GM19395 (cell line): ENCODE data around the gene ADGRL3.

Experiments
- ATAC-seq: cut with Tn5 transposase; IDR thresholded peaks from one replicate; pipeline ENCODE4 v1.9.1; 2021; ENCODE audit warnings: mild to moderate bottlenecking, moderate library complexity; ENCODE audit not compliant: unreplicated experiment

ADGRL3 gene

DNA sequence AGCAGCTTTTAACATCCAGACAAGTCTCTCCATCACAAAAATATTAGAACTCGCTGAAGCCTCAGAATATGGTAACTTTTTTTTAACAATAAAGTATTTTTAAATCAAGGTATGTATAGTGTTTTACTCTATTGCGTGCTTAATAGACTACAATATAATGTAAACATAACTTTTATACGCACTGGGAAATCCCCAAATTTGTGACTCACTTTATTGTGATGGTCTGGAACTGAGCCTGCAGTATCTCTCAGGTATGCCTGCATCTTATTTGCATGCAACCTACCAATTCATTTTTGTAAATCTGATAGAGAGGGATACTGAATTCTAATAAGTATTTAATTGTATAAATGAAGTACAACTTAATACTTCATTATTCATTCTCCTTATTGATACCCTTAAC lies 823.5 kb downstream of the ADGRL3 start:
- ATAC-seq, result no peak

DNA sequence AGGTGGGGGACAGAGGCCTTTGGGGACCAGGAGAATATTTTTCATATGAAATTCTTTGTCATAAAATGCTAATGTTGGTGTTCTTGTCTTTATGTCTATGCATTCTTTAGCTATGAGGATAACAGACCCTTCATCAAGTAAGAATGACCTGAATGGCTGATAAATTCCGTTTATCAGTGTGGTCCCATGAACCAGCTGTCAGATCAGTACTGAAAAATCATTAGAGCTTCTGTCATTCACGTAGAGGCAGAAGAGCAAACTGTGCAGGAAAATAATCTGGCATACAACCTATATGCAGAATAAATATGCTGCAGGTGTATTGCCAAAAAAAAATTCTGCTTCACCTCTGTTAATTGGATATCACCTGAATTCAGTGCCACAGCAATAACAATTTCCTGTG lies 828.6 kb downstream of the ADGRL3 start:
- no peak for ATAC-seq

DNA sequence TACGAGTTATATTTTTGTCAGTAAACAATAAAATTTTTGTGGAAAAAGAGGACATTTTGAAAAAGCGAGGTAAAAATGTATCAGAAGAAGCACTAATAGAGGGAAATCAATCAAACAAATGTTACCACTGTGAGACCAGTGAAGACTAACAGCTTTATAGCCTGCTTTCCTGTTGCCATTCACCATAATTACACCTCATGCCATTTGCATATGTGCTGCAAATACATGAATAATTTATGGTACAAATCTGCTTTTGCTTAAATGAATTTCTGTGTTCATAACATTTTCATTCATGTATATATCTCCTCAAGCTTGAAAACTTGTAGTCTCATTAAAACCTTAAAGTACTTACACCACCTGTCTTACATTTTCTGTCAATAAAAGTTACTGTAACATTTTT lies 830.8 kb downstream of the ADGRL3 start:
- ATAC-seq, result no peak

DNA sequence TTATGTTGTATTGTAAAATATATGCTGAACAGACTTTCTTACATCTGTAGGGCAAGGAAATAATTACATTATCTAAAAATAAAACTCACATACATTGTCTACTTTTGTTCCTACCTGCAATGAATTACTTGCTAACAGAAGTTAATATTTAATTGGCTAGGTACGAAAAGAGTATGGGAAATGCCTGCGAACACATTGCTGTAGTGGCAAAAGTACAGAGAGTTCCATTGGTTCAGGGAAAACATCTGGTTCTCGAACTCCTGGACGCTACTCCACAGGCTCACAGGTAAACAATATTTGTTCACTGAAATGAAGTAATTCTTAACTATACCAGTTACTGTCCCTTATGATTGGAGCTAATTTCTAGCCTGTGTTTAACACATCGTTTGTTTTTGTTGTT lies 837.4 kb downstream of the ADGRL3 start:
- no peak for ATAC-seq

DNA sequence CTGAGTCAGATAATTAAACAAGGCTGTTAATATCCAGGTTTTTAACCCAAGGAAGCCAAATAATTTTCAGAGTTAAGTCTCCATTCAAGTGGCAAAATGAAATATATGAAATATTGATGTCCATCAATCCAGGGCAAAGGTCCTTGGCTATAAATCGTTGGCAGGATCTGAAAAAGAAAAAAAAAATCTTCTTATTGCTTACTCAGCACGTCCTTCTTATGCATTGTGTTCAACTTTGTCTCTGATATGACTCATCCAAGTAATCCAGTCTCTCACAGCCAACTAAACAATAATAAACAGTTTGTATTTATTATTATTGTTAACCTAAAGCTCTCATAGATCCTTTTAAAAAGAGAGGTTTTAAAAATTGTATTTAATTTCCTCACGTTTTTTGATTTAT lies 851.2 kb downstream of the ADGRL3 start:
- no peak for ATAC-seq

DNA sequence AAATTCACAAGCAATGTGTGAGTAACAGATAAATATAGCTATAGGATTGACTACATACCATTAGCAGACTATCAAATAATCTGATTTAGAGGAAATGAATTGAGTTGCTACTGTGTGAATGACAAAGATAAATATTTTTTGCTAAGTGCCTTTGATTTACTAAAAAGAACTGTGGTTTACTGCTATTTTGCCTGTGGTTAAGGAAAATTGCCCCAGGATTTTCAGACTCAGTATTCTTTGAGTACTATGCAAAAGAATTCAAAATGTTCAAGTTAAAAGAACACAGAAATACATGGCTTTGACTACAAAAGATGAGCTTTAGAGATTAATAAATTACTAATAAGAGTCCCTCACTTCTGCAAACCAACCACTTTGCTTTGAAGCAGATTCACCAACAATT lies 853.8 kb downstream of the ADGRL3 start:
- no peak for ATAC-seq

DNA sequence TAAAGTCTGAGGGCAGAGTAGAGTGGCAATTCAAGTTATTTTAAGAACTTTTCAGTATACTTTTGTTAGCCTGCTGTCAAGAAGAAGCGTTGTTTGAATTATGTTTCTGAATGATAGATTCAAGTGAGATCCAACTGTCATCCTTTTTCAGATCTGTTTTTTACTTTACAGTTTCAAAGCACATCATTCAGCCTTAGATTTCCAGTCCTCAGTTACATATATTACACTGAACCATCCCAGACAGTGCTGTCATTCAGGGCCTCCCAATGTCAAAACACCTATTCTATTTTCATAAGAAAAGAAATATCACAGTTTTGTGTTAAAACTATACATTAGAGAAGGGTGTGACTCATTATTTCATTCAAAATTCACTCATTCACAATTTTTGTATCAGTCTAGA lies 856.9 kb downstream of the ADGRL3 start:
- no peak for ATAC-seq

DNA sequence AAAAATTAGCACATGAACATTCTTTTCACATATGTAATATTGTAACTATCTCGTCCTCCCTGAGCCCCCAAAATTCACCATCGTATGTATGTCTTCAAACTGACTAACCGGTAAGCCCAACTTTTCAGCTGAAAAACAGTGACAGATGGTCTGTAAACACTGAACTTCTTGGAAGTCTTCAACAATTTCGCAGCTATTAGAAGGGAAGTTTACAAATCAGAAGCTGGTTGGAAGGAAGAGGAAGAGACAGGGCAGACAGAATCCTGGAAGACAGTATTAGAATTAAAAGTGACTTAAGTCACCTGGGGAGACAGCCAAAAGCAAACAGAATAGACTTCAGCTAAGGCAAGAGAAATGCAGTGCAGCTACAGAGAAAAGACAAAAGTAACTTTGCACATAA lies 858.4 kb downstream of the ADGRL3 start:
- no peak for ATAC-seq

DNA sequence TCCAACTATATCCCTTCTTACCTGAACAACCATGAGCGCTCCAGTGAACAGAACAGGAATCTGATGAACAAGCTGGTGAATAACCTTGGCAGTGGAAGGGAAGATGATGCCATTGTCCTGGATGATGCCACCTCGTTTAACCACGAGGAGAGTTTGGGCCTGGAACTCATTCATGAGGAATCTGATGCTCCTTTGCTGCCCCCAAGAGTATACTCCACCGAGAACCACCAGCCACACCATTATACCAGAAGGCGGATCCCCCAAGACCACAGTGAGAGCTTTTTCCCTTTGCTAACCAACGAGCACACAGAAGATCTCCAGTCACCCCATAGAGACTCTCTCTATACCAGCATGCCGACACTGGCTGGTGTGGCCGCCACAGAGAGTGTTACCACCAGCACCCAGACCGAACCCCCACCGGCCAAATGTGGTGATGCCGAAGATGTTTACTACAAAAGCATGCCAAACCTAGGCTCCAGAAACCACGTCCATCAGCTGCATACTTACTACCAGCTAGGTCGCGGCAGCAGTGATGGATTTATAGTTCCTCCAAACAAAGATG lies 870.2 kb downstream of the ADGRL3 start:
- no peak for ATAC-seq

DNA sequence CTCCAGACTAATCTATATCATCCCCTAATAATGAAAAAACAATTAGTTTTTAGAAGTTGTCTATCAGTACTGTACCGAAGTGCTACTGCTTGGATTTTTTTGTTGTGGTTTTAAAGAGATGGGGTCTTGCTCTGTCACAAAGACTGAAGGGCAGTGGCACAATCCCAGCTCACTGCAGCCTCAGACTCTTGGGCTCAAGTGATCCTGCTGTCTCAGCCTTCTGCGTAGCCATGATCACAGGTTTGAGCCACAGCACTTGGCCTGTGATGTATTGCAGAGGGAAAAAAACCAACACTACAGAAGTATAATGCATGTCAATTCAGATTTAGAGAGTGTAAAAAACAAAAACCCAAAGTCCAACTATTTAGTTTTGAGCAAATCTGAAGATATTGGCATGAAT lies 875.0 kb downstream of the ADGRL3 start:
- ATAC-seq, result no peak

DNA sequence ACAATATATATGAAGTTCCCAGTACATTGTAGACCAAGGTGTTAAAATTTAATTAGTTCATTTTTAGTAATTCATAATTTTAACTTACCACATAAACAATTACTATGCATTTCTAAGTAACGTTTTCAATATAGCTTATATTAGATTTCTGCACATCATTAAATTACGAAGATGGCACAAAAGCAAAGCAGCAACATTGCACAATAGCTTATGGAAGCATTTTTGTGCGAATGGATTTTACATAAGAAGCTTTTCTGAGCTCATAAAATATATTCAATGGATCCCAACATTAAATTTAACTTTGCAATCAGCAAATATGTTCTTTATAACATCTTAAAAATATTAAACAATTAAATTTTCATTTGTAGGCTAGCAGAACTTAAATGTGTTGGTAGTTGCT lies 875.4 kb downstream of the ADGRL3 start:
- ATAC-seq, result no peak

DNA sequence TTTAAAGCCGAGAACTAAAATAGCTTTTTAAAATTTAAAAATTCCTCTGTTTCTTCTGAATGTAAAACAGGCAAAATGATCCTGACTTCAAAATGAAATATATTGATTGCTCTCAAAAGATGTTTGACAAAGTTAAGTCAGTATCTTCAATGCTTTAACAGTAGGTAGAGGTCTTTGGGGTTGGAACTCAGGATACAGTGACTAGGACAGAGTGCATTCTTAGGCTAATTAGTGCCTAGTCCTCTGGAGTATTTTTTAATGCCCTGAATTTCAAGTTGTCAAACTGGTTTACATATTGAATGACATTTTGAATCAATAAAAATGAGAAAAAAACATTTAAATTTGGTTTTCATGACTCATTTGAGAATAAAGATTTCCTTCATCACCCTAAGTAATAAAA lies 877.3 kb downstream of the ADGRL3 start:
- ATAC-seq, result no peak

DNA sequence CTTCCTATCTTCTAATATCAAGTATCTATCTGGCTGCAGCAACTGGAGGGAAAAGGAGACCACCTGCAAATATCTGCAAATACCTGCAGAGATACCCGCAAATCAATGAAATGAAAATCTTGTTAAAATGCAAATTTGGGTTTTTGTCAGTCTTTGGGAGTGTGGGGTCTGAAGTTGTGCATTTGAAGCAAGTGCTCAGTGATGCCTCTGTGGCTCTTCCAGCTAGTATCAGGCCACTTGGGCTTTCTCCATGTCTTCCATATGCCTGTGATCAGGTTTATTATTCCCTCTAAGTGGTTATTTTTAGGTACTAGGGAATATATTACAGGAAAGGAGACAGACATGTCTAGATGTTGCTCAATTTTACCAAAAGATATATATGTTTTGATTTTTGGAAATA lies 880.3 kb downstream of the ADGRL3 start:
- ATAC-seq, result no peak

DNA sequence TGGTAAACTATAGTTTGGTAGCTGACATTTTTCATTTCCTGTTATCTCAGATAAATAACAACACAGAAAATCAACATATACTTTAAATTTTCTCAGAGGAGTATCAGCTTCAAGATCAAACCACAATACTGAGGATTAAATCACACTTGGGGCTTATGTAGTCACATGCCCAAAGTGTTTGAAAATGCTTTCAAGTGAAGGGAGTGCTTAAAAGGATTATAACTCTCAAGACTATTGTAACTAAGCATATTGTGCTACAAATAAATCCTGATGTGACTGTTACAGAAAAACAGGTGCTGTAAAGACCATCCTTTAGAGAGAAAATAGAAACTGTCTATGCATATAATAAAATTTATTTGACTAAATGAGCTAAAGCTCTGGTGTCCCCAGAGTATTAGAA lies 887.6 kb downstream of the ADGRL3 start:
- ATAC-seq, result no peak

DNA sequence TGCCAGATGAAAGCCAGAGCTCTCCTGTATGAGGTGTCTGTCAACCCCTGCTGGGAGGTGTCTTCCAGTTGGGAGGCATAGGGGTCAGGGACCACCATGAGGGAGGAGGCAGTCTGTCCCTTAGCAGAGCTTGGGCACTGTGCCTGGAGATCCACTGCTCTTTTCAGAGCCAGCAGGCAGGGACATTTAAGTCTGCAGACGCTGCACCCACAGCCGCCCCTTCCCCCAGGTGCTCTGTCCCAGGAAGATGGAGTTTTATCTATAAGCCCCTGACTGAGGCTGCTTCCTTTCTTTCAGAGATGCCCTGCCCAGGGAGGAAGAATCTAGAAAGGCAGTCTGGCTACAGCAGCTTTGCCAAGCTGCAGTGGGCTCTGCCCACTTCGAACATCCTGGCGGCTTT lies 893.6 kb downstream of the ADGRL3 start:
- ATAC-seq, result no peak

DNA sequence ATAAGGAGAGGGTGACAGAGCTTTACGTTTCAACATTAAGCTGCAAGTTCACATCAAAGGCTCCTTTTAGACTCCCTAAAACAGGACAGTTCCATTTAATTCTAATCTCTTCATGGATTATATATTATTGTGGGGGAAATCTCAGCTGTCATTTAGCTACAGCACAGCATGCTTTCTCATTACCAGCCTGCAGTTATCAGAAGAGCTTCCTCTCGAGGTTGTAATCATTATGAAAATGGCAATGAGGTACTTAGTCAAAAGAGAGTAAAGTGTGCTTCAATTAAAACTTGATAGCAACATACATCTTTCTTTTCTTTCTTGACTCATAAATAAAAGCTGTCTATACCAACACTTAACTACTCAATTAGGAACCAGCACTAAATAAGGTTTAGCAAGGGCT lies 896.8 kb downstream of the ADGRL3 start:
- no peak for ATAC-seq

DNA sequence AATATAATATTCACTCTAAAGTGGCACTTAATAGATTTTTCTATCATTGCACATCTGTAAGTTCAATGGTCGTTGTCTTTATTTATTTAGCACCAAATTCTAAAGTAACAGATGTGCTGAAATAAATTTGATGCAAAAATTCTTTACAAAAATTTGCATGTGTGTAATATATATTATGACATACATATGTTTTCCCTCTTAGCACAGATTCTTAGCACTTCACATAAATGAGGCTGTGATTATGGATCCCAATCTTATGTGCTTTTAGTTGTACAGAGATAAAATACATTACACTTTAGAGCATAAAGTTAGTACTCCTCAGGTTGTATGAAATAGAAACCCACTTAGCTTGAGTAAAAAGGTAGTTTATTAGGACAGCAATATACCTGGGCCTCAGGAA lies 915.1 kb downstream of the ADGRL3 start:
- no peak for ATAC-seq

DNA sequence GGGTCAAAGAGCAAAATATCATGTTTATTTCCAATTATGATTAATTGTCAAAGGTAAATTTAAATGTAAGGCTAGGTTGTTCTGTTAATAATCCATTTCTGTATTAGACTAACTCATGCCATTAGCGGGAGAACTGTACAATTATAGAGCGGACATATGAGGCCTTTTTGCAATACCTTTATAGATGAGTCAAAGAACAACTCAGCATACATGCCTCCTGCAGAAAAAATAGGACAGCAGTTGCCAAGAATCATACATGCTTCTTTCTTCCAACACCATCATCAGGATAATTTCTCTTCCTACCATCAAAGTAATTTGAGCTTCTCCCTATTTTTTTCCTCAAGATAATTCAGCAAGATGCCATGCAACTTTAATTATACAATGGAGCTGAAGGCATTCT lies 917.8 kb downstream of the ADGRL3 start:
- ATAC-seq, result no peak

DNA sequence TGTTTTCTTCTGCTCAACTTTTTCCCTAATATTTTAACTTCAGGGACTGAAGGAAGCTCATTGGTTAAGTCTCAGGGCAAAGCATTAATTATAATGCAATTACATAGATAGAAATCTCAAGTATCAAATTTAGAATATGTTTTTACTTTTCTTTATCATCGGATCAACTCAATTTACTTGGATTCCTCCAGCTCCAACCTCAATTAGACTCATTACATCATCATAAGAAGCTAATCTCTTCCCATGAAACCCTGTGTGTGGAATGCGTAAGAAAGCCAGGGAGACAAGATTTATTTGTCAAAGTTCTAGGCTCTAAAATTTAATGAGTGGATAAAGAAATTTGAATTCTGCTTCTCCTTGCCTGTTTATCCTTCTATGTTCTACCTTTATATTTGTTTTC lies 918.4 kb downstream of the ADGRL3 start:
- ATAC-seq, result no peak

DNA sequence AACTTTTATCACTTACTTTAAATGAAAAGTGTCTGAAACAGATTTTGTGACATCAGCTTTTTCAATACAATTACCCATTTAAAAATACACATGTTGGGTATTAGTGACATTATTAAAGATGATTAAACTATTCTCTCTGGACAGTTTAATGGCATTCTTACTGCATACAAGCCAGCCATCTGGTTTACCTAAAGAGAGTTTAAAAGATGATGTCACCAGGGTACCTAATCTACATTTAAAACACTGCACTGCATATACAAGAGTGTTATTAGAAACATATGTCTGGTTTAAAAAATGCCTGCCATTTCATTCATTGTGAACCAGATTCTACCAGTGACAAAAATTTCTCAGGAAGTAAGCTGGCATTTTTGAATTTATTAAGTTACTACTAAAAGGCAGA lies 919.1 kb downstream of the ADGRL3 start:
- no peak for ATAC-seq

DNA sequence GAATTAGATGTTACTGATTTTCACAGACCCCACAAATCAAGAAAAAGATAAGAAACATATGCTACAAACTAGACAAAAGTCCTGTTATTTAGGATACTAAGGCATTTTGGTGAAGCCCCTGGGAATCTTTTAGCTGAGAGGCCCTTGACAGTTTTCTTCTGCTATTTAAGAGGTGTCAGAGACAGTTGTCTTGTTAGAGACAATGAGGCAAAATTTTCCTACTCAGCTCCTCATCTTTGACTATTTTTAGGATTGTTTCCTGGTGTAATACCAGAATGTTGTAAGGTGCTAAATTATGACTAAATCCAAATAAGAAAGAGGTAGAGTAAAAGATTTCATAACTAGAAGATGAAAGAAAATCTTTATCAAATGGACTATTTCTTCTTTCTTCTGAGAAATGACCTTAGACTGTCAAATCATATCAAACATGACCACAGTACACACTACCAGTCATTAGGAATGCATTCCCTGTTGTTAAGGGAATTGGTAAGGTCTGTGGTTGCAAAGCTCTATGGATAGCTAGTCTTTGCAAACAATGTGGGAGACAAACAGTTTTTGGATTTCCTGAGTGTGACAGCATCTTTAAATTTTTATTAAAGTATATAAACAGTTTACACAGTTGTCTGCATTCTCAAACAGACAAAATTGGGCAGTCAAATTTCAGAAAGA lies 926.1 kb downstream of the ADGRL3 start:
- no peak for ATAC-seq
